ENCODE data around the gene FXYD3.
A peak's percentile ranks its signal among the peaks of the same experiment; 100 is the strongest.
"Not testable (repeated sequence)": the region's sequence is repeated elsewhere in the genome, so short reads cannot be mapped to it uniquely, and the experiment has no call there.

The FXYD3 gene

DNA sequence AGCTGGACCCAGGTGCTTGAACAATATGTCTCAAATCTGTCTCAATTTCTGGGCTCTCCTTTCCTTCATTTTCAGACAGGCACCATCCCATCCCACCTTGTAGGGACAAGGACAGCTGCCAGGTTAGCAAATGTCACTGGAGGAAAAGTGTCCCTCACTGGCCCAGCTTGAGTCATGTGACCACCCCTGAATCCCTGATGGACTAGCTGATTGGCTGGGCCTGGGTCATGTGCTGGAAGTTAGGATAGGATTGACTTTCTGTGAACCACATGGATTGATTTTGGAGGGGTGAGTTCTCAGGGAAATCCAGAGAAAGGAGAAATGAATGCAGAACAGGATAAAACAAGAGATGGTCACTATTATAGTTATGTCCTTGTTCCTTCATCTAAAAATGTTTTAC is 28.2 kb upstream of the FXYD3 start:
- no peak for DNase-seq

- DNase-seq, result no peak
Measured at GRCh38 chr19:35088131-35088913, 27.3 kb upstream of the FXYD3 start.

DNA sequence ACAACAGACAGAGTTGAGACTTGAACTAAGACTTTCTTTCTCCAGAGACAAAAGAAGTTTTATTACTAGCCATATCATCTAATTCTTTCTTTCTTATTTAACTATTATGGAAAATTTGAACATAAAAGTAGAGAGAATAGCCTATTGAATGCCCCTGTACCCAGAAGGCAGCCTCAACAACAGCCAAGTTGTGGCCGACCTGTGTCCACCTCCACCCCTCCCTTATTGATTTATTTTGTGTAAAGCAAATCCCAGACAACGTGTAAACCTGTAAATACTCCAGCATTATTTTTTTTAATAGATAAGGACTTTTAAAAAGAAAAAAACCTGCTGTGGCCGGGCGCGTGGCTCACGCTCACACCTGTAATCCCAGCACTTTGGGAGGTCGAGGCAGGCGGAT is 26.1 kb upstream of the FXYD3 start:
- DNase-seq, result no peak

- DNase-seq, result no peak
Measured at GRCh38 chr19:35090160-35090505, 25.5 kb upstream of the FXYD3 start.

GRCh38 chr19:35090506-35091214 is 25.0 kb upstream of the FXYD3 start:
- DNase-seq, result peak; percentile 56

DNA sequence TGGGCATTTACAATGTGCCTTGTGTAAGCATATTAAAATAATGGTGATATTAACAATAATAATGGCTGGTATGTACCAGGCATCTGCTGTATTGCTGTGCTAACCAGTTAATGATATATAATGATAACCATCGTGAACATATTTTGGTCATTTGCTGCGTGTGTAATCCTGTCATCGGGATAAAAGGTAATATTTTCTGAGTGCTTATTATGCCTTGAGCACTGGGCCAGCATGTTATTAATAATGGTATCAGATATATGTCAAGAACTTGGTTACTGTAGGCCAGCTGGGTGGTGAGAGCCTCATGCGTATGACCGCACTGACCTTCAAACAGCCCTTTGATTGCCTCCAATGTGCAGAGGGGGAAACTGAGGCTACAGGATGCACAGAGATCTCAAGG is 22.2 kb upstream of the FXYD3 start:
- DNase-seq, result no peak

- no peak for DNase-seq
Measured at GRCh38 chr19:35093941-35094647, 21.5 kb upstream of the FXYD3 start.

DNA sequence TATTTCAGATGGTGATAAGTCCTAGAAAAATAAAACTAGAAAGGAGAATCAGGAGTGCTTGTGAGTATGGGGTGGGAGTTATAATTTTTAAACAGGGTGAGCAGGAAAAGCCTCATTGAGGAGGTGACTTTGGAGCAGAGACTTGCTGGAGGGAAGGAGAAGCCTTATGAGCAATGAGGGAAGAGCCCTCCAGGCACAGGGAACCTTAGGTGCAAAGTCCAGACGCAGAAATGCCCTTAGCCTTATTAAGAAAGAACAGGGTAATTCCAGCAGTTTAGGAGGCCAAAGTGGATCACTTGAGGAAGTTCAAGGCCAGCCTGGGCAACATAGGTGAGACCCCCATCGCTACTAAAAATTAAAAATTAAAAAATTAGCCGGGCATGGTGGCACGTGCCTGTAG is 21.0 kb upstream of the FXYD3 start:
- no peak for DNase-seq

DNA sequence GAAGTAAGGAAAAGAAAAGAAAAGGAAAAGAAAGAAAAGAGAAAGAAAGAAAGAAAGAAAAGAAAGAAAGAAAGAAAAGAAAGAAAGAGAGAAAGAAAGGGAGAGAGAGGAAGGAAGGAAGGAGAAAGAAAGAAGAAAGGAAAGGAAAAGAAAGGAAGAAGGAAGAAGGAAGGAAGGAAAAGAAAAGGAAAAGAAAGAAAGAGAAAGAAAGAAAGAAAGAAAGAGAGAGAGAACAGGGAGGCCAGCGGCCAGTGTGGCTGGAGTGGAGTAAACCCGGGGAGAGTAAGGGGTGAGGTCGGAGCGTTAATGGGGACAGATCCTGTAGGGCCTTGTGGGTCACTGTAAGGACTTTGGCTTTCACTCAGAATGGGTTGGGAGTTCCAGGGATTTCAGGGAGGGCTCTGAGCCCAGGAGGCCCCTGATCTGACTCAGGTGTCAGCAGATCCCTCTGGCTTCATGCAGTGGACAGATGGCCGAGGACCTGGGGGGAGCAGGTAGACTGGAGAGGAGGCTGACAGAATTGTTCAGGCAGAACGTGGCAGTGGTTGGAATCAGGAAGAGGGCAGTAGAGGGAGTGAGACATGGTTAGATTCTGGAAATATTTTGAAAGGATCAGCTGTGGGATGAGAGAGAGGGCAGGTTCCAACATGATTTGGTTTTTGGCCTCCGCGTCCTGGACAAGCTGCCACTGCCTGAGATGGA is 19.8 kb upstream of the FXYD3 start:
- DNase-seq, result no peak

DNA sequence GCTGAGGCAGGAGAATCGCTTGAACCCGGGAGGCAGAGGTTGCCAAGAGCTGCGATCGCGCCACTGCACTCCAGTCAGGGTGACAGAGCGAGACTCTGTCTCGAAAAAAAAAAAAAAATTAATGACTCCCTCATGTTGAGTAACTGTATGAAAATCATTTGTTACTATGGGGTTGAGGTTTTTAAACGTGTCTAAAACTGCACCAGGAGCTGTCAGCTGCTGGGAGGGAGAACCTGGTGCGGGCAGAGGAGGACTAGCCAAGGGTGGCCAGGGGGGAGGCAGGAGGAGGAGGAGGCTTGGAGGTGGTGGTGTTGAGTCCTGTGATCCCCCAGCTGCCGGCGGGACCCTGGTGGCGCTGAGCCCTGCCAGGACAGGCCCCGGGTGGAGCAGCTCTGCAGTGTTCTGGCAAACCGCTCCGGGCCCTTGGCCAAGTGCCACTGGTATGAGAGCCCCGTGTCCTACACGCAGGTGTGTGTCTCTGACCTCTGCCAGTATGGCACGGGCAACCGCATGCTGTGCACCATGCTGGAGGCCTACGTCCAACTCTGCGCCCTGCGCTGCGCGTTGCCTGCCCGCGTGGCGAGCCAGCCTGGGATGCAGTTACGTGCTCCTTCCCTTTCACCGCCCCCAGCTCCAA is 17.1 kb upstream of the FXYD3 start:
- no peak for DNase-seq

DNA sequence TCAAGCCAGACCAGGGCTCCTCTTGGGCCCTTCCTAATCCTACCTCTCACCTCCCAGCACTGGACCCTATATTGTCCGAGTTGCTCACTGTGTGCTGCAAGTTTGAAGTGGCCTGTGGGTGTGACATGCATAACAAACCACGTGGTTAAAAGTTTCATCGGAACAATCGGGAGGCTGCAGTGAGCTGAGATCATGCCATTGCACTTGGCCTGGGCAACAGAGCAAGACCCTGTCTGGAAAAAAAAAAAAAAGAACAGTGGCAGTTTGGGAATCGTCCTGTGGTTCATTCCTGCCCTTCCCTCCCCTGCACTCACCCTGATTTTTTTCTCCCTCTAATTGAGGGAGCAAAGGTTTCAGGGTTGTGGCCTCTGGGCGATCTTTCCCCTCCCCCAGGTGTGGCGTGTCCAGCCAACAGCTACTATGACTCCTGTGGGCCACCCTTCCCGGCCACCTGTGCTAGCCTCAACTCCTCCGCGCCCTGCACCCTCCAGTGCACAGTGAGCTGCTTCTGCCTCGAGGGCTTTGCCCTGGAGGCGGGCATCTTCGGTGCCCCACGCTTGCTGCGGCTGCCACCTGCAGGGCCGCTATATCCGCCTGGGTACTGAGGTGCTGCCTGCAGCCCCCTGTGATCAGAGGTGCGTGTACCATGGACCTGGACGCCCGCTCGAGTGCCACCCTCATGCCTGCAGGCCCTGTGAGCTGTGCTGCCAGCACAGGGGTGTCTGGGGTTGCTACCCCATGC is 16.3 kb upstream of the FXYD3 start:
- DNase-seq, result no peak

- no peak for DNase-seq
Measured at GRCh38 chr19:35099897-35100275, 15.7 kb upstream of the FXYD3 start.

DNA sequence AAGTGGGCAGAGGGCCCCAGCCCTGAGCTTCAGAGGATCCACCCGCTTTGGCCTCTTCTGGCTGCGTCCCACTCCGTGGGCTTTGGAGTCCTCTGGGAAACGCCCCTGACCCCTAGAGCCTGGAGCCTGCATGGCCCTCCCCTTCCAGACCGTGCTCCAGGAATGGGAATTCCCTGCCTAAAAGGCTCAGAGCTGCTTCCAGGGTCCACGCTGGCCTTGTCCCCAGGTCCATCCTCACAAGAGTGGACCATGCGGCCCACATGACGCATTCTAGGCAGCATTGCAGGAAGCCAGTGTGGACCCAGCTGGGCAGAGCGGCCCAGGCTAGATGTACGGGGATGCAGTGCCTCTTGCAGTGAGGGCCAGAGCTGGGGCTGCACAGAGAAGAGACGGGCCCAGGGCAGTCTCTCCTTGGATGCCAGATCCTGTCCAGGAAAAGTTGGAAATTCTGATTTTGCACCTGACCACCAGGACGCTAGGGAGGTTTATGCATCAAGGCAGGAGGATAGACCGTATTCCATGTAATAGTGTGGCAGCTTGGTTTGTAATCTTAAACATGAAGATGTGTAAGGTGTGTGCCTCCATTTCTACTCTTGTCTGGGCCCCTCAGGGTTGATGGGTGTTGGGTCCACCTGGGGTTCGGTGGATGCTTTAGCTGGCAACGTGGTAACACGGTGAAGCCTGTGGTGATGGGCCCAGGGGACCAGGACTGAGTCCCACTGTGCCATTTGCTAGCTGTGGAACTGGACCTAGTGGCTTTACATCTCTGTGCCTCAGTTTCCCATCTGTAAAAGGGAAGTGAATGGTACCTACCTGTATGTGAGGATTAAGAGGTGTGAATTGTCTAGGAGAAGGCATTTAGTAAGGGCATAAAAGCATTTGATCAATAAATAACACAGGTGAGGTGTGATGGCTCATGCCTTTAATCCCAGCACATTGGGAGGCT is 14.8 kb upstream of the FXYD3 start:
- no peak for DNase-seq

DNA sequence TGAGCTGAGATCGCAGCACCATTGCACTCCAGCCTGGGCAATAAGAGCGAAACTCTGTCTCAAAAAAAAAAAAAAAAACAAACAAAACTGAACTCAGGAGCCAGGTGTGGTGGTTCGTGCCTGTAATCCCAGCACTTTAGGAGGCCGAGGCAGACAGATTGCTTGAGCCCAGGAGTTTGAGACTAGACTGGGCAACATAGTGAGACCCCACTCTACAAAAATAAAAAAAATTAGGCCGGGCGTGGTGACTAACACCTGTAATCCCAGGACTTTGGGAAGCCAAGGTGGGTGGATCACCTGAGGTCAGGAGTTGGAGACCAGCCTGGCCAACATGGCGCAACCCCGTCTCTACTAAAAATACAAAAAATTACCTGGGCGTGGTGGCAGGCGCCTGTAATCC is 13.7 kb upstream of the FXYD3 start:
- DNase-seq, result not testable (repeated sequence)

DNA sequence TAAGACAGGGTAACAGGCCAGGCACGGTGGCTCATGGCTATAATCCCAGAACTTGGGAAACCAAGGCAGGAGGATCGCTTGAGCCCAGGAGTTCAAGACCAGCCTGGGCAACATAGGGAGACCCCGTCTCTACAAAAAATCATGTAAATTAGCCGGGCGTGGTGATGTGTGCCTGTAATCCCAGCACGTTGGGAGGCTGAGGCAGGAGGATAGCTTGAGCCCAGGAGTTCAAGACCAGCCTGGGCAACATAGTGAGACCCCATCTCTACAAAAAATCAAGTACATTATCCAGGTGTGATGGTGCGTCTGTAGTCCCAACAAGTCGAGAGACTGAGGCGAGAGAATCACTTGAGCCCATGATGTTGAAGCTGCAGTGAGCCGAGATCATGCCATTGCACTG is 12.0 kb upstream of the FXYD3 start:
- DNase-seq, result not testable (repeated sequence)

- DNase-seq, result no peak
Measured at GRCh38 chr19:35104361-35104760, 11.3 kb upstream of the FXYD3 start.

DNA sequence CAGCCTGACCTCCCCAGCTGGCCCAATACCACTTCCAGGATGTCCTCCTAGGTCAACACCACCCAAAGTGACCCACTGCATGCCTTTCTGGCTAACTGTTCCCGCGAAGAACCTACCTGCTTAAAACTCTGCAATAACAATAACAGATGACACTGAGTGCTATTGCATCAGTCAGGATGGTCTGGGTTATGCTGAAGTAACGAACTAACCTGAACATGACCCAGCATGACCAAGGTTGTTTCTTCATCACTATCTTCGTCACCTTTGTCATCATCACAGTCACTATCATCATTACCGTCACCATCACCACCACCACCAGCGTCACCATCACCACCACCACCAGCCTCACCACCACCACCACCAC is 10.6 kb upstream of the FXYD3 start:
- DNase-seq, result no peak

- DNase-seq, result no peak
Measured at GRCh38 chr19:35105411-35106290, 10.0 kb upstream of the FXYD3 start.

DNA sequence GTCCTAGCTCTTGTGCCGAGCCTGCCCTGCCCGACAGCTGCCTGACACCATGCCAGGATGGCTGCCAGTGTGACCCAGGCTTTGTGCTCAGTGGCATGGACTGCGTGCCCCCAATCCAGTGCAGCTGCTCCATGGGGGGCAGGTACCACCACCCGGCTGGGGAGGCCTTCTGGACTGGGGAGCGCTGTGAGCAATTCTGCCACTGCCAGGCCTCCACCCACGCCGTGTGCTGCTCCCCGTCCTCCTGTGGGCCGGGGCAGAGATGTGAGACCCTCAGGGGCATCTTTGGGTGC is 9.4 kb upstream of the FXYD3 start:
- DNase-seq, result no peak

DNA sequence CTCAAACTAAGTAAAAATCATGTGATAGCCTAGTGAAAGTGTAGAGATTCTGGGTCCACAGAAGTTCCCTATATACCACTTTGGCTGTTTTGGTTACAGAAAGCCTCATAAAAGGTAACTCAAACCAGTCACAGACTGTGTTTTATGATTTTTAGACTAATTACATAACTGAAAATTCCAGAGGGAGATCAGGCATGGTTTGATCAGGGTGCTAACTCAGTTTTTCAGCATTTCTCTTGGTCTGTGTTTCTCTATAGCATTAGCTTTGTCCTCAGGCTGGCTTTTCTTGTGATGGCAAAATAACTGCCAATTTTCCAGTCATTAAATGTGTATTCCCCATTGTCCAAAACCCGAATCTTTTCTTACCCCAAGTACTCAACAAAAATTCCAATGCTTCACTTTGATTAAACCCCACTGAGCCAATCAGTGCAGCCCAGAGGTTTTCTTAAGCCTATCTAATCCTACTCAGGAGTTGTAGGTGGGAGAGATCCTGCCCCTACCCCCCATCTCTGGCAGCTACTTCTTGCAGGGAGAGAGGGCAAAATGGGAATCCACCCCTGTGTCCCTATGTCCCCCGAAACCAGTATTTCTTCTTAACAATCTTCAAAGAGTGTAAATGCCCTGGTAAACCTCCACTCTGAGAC is 8.6 kb upstream of the FXYD3 start:
- DNase-seq, result no peak

Measured in OCI-M1 (cell line).